Osteoblast (primary cell): Measurements from ENCODE around the gene RAB3A. TPM values are rescaled to one million over a fixed set of nuclear protein-coding genes. Genes with fewer than 3 reads are reported as not detected.
A peak's percentile ranks its signal among the peaks of the same experiment; 100 is the strongest.

Experiments
- DNase-seq: peaks from one replicate; pipeline ENCODE4 v3.0.0; 2011; ENCODE audit warnings: low spot score, mixed read lengths; ENCODE audit not compliant: insufficient read length; ENCODE audit errors: missing footprints
- H2AFZ ChIP-seq: 2 replicates; pipeline ENCODE4 v1.6.0; 2011; ENCODE audit warnings: mild to moderate bottlenecking, low read length
- H3K27ac ChIP-seq: 2 replicates; pipeline ENCODE4 v1.5.1; 2011; ENCODE audit warnings: mild to moderate bottlenecking, low read depth, low read length, moderate library complexity
- H3K27me3 ChIP-seq: 2 replicates; pipeline ENCODE4 v1.6.0; 2012; ENCODE audit warnings: mild to moderate bottlenecking, control low read depth, inconsistent platforms, low read length, moderate library complexity; ENCODE audit not compliant: insufficient read depth
- H3K36me3 ChIP-seq: 2 replicates; pipeline ENCODE4 v1.5.1; 2011; ENCODE audit warnings: mild to moderate bottlenecking, low read length, control low read depth, moderate library complexity; ENCODE audit not compliant: insufficient read depth
- H3K4me1 ChIP-seq: 2 replicates; pipeline ENCODE4 v1.5.1; 2011; ENCODE audit warnings: mild to moderate bottlenecking, low read length, control low read depth, moderate library complexity; ENCODE audit not compliant: insufficient read depth
- H3K4me2 ChIP-seq: 2 replicates; pipeline ENCODE4 v1.6.0; 2011; ENCODE audit warnings: mild to moderate bottlenecking, low read length; ENCODE audit not compliant: insufficient read depth
- H3K4me3 ChIP-seq: fragments of 200-600 bp; sonication (generic); 3 replicates; pipeline ENCODE4 v1.5.1; 2012; ENCODE audit warnings: mild to moderate bottlenecking, low read length, inconsistent platforms; ENCODE audit not compliant: insufficient read depth
- H3K79me2 ChIP-seq: 2 replicates; pipeline ENCODE4 v1.6.0; 2012; ENCODE audit warnings: mild to moderate bottlenecking, low read length, control low read depth, inconsistent platforms; ENCODE audit not compliant: insufficient read depth
- H3K9me3 ChIP-seq: 2 replicates; pipeline ENCODE4 v1.5.1; 2011; ENCODE audit warnings: low read depth, low read length, control low read depth
- H4K20me1 ChIP-seq: 2 replicates; pipeline ENCODE4 v1.6.0; 2012; ENCODE audit warnings: mild to moderate bottlenecking, low read length, control low read depth; ENCODE audit not compliant: insufficient read depth
- total RNA-seq: library from RNA; depleted of rRNA; stranded (reverse); fragments of >200 nt; gene quantifications from 2 replicates; pipeline ENCODE4 v1.2.3, GENCODE V29; 2012
- TF ChIP-seq, protein P1 (sequence below): IDR thresholded peaks from 2 replicates; pipeline ENCODE4 v1.5.1; 2011; ENCODE audit warnings: mild to moderate bottlenecking, low read depth, low read length, moderate library complexity; ENCODE audit errors: extremely low read depth

RAB3A gene
- total RNA-seq, 1 donor = 0.72 TPM

DNA sequence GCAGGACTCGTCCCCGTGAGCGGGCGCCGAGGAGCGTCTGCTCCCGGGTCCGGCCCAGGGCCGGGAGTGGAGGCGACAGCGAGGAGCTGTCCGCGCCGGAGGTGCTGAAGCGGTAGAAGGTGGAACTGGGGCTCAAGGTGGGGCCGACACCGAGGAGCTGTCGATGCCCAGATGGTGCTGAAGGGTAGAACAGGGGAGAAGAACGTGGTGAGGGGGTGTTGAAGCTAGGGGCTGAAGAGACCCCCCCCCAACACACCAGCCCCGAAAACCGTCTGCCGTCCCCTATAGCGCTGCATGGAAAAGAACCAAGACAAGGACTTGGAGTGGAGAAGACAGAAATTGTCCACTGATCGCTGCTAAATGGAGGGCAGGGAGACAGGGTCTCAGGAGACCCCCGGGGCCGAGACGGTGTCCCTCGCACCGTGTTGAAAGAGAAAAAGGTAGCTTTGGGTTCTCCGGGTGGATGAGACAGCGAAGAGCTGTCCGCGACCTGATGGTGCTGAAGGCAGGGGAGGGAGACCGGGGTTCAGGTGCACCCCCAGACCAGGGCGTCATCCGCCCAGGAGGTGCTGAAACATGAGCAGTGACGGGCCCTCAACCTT, 29.5 kb upstream of the RAB3A start:
- Histone ChIP-seq H4K20me1 (no peaks in the 10 kb centered on the region), H3K4me3 (no peak overlapping the region), H3K4me1 (no peaks in the 10 kb centered on the region), H3K4me2 (no peak overlapping the region), H3K36me3 (no peaks in the 10 kb centered on the region), H3K27me3 (peaks cover 7% of the 10 kb centered on the region), H3K79me2 (no peaks in the 10 kb centered on the region), H3K9me3 (no peaks in the 10 kb centered on the region), H3K27ac (no peak overlapping the region), H2AFZ (no peak overlapping the region)
- TF ChIP-seq, protein P1, sequence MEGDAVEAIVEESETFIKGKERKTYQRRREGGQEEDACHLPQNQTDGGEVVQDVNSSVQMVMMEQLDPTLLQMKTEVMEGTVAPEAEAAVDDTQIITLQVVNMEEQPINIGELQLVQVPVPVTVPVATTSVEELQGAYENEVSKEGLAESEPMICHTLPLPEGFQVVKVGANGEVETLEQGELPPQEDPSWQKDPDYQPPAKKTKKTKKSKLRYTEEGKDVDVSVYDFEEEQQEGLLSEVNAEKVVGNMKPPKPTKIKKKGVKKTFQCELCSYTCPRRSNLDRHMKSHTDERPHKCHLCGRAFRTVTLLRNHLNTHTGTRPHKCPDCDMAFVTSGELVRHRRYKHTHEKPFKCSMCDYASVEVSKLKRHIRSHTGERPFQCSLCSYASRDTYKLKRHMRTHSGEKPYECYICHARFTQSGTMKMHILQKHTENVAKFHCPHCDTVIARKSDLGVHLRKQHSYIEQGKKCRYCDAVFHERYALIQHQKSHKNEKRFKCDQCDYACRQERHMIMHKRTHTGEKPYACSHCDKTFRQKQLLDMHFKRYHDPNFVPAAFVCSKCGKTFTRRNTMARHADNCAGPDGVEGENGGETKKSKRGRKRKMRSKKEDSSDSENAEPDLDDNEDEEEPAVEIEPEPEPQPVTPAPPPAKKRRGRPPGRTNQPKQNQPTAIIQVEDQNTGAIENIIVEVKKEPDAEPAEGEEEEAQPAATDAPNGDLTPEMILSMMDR = no peak
- peak; percentile 95 for DNase-seq

DNA sequence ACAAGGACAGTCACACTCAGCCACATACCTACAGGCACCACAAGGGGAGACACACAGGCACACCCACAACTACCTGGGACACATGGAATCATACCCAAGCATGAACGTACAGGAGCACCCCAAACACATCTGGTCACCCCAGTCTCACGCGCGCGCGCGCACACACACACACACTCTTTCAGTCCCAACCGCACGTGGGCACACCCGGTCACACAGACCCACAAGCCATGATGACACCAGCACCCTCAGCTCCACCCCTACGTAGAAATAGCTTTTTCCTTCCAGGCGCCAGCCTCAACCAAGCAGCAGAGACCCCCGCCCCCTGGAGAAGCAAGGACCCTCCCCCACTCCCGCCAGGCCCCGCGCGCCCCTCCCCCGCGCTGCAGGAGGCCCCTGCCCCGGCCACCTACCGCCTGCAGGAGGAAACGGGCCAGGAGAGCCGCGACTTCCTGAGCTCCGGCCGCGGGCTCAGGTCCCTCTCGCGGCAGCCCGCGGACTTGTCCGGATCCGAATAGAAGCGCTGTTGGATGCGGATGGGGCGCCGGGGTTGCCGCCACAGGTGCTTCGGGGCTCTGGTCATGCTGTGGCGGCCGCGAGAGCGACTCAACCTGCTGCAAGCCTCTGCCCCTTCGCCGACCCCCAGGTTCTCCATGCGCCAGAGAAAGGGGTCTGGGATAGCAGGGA, 28.8 kb upstream of the RAB3A start:
- DNase-seq = peak; percentile 48
- Histone ChIP-seq H3K4me3 (no peak overlapping the region), H3K27ac (no peak overlapping the region), H3K4me2 (no peak overlapping the region), H3K79me2 (no peaks in the 10 kb centered on the region), H3K4me1 (no peaks in the 10 kb centered on the region), H3K27me3 (peaks cover 10% of the 10 kb centered on the region), H3K36me3 (no peaks in the 10 kb centered on the region), H3K9me3 (no peaks in the 10 kb centered on the region), H2AFZ (no peak overlapping the region), H4K20me1 (no peaks in the 10 kb centered on the region)
- TF ChIP-seq, protein P1 = no peak

DNA sequence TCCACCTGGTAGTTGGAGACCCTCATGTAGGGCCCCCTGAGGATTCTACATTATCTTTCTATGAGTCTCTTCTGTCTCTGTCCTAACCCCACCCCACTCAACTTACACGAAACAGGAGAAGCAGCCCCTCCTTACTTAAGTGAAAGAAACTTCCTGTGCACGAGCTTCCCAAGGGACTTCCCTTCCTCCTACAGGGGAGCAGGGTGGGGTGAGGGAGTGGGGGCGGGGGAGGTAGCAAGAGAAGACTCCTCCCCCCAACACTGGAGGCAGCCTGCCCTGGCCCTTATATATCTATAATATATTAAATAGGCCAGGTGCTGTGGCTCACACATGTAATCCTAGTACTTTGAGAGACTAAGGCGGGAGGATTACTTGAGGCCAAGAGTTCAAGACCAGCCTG, 27.9 kb upstream of the RAB3A start:
- Histone ChIP-seq H2AFZ (no peak overlapping the region), H3K9me3 (no peaks in the 10 kb centered on the region), H3K4me3 (no peak overlapping the region), H3K79me2 (no peaks in the 10 kb centered on the region), H3K27me3 (peaks cover 18% of the 10 kb centered on the region), H3K4me2 (no peak overlapping the region), H3K36me3 (no peaks in the 10 kb centered on the region), H4K20me1 (no peaks in the 10 kb centered on the region), H3K27ac (no peak overlapping the region), H3K4me1 (no peaks in the 10 kb centered on the region)
- TF ChIP-seq, protein P1 = no peak
- peak; percentile 47 for DNase-seq

DNA sequence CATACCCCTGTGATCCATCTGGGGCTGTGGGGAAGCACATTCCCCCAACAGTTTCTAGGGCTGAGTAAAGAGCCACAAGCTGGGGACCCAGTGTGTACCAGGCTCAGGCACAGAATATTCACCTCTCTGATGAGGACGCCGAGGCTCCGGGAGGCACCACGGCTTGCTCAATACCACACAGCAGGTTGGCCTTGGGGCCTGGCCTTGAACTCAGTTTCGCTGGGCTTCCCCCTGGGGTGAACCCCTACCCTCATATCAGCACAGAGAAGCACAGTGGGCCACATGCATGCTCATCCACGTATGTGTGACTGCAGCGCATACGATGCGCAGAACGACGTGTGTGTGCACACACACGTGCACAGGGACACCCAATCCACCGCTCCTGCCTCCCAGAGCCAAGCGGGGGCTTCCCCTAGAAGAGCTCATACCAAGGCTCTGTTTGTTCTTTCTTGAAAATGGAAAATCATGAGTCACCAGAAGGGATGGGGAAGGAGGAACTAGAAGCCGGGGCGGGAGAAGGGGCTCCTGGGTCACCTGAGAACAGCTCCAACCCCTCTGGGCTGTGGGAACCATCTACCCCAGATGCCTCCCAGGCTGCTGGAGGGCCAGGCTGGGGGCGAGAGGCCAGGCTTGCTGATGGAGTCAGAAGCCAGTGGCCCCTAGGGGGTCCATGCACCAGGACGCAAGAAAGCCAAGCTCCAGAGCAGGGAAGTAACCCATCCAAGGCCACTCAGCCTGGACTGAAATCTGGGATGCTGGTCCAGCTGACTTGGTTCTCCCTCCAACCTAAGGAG, 27.3 kb upstream of the RAB3A start:
- no peak overlapping the region for H3K4me2 ChIP-seq
- no peaks in the 10 kb centered on the region for H3K4me1 ChIP-seq
- H3K27me3 ChIP-seq = peaks cover 19% of the 10 kb centered on the region
- H3K27ac ChIP-seq = no peak overlapping the region
- no peak overlapping the region for H2AFZ ChIP-seq
- H3K79me2 ChIP-seq = no peaks in the 10 kb centered on the region
- H3K36me3 ChIP-seq = no peaks in the 10 kb centered on the region
- H3K4me3 ChIP-seq = no peak overlapping the region
- no peaks in the 10 kb centered on the region for H3K9me3 ChIP-seq
- DNase-seq = peak; percentile 81
- TF ChIP-seq, protein P1 = no peak
- no peaks in the 10 kb centered on the region for H4K20me1 ChIP-seq
